IMR-90 (cell line): ENCODE measurements around the gene KRT28. TPM values are rescaled to one million over a fixed set of nuclear protein-coding genes. Genes with fewer than 3 reads are reported as not detected.

Experiments used
- ATAC-seq: fragments of 200-7000 bp; cut with Tn5 transposase; 2 replicates; pipeline ENCODE4 v1.9.1; 2020; ENCODE audit warnings: low read depth, mild to moderate bottlenecking, moderate library complexity
- BruUV-seq: library from RNA; stranded (reverse); fragments of 400-500 nt; replicated peaks from 2 replicates; lab custom pipeline; 2021; lab: Mats Ljungman, UMichigan
- CTCF ChIA-PET: fragments of 300-600 bp; formaldehyde crosslinking; extraction: SDS; loops from one replicate; lab custom pipeline; 2021; ENCODE audit warnings: antibody characterized with exemption; lab: Yijun Ruan, JAX
- POLR2A ChIA-PET: fragments of 300-600 bp; sonication (Branson Sonifier 250); formaldehyde crosslinking; loops from one replicate; lab custom pipeline; 2022; ENCODE audit warnings: antibody characterized with exemption; ENCODE audit not compliant: unreplicated experiment; lab: Charles Lee
- DNase-seq: peaks from one replicate; pipeline ENCODE4 v3.0.0; 2013
- H2AFZ ChIP-seq: replicated peaks from 2 replicates; pipeline ENCODE3; 2013; ENCODE audit warnings: low read length, mild to moderate bottlenecking; ENCODE audit not compliant: poor library complexity
- H2AK5ac ChIP-seq: 2 replicates; pipeline ENCODE4 v1.6.1; 2013; ENCODE audit warnings: low read depth, low read length, inconsistent platforms
- H2AK9ac ChIP-seq: replicated peaks from 2 replicates; pipeline ENCODE3; 2013; ENCODE audit warnings: mild to moderate bottlenecking, low read depth, low read length, moderate library complexity; ENCODE audit not compliant: poor library complexity
- H2BK120ac ChIP-seq: 2 replicates; pipeline ENCODE4 v1.6.1; 2013; ENCODE audit warnings: low read depth, low read length, inconsistent platforms
- H2BK15ac ChIP-seq: 3 replicates; pipeline ENCODE4 v1.6.1; 2013; ENCODE audit warnings: low read depth, low read length, inconsistent platforms
- H2BK20ac ChIP-seq: 2 replicates; pipeline ENCODE4 v1.6.1; 2013; ENCODE audit warnings: low read depth, mild to moderate bottlenecking, inconsistent platforms, low read length, moderate library complexity
- H2BK5ac ChIP-seq: 2 replicates; pipeline ENCODE4 v1.6.1; 2013; ENCODE audit warnings: mild to moderate bottlenecking, low read depth, low read length, inconsistent platforms; ENCODE audit not compliant: poor library complexity, severe bottlenecking
- H3K14ac ChIP-seq: replicated peaks from 2 replicates; pipeline ENCODE4 v1.6.1; 2013; ENCODE audit warnings: low read depth, low read length, inconsistent platforms
- H3K18ac ChIP-seq: 2 replicates; pipeline ENCODE4 v1.6.1; 2013; ENCODE audit warnings: low read depth, low read length, control low read depth
- H3K23ac ChIP-seq: 2 replicates; pipeline ENCODE4 v1.6.1; 2013; ENCODE audit warnings: low read depth, low read length, inconsistent platforms
- H3K27ac ChIP-seq: 2 replicates; pipeline ENCODE4 v1.5.1; 2013; ENCODE audit warnings: mild to moderate bottlenecking, control low read depth, low read length; ENCODE audit not compliant: insufficient read depth
- H3K27me3 ChIP-seq: 2 replicates; pipeline ENCODE4 v1.6.1; 2013; ENCODE audit warnings: low read length; ENCODE audit not compliant: control insufficient read depth, insufficient read depth
- H3K36me3 ChIP-seq: 2 replicates; pipeline ENCODE4 v1.6.1; 2013; ENCODE audit warnings: low read length, mixed read lengths; ENCODE audit not compliant: control insufficient read depth, insufficient read depth
- H3K4ac ChIP-seq: 2 replicates; pipeline ENCODE4 v1.6.1; 2013; ENCODE audit warnings: low read depth, low read length, inconsistent platforms
- H3K4me1 ChIP-seq: 2 replicates; pipeline ENCODE4 v1.6.1; 2013; ENCODE audit warnings: low read length, mixed read lengths; ENCODE audit not compliant: control insufficient read depth, insufficient read depth
- H3K4me2 ChIP-seq: 2 replicates; pipeline ENCODE4 v1.6.1; 2013; ENCODE audit warnings: low read depth, mild to moderate bottlenecking, control low read depth, low read length, moderate library complexity
- H3K4me3 ChIP-seq: 2 replicates; pipeline ENCODE4 v1.5.1; 2013; ENCODE audit warnings: low read depth, mild to moderate bottlenecking, control low read depth, low read length, moderate library complexity; ENCODE audit not compliant: insufficient read depth
- H3K56ac ChIP-seq: 2 replicates; pipeline ENCODE4 v1.6.1; 2013; ENCODE audit warnings: low read length, inconsistent platforms; ENCODE audit not compliant: insufficient read depth; ENCODE audit errors: extremely low read depth
- H3K79me1 ChIP-seq, 2 experiments: 2 replicates each; pipeline ENCODE4 v1.6.1; 2013; ENCODE audit warnings: low read length in 2 of 2, inconsistent platforms in 1 of 2, low read depth in 1 of 2
- H3K9ac ChIP-seq: 2 replicates; pipeline ENCODE4 v1.6.1; 2013; ENCODE audit warnings: low read depth, low read length, control low read depth
- H3K9me1 ChIP-seq: 2 replicates; pipeline ENCODE4 v1.6.1; 2013; ENCODE audit warnings: low read length, inconsistent platforms; ENCODE audit not compliant: insufficient read depth
- H3K9me3 ChIP-seq: 2 replicates; pipeline ENCODE4 v1.6.1; 2013; ENCODE audit warnings: low read length; ENCODE audit not compliant: control insufficient read depth, insufficient read depth
- H4K20me1 ChIP-seq: 2 replicates; pipeline ENCODE4 v1.6.1; 2013; ENCODE audit warnings: low read length, inconsistent platforms; ENCODE audit not compliant: insufficient read depth
- H4K5ac ChIP-seq: 2 replicates; pipeline ENCODE4 v1.6.1; 2013; ENCODE audit warnings: mild to moderate bottlenecking, low read depth, low read length, control low read depth
- H4K8ac ChIP-seq, 2 experiments: 2 replicates each; pipeline ENCODE4 v1.6.1; 2013; ENCODE audit warnings: low read depth in 2 of 2, low read length in 2 of 2, control low read depth in 1 of 2, inconsistent platforms in 1 of 2
- H4K91ac ChIP-seq: 2 replicates; pipeline ENCODE4 v1.6.1; 2013; ENCODE audit warnings: low read depth, low read length, inconsistent platforms; ENCODE audit not compliant: insufficient read depth
- BHLHE40 ChIP-seq: fragments of 150-350 bp; IDR thresholded peaks from 2 replicates; pipeline ENCODE4 v1.6.1; 2016; ENCODE audit warnings: mild to moderate bottlenecking, low read depth, low read length
- CEBPB ChIP-seq: IDR thresholded peaks from 2 replicates; pipeline ENCODE4 v1.6.1; 2012; ENCODE audit warnings: low read depth, low read length, improper control_type of control experiment
- CHD1 ChIP-seq: IDR thresholded peaks from 2 replicates; pipeline ENCODE4 v1.6.1; 2012; ENCODE audit warnings: low read depth, low read length, improper control_type of control experiment
- CTCF ChIP-seq: conservative IDR thresholded peaks from 2 replicates; pipeline ENCODE4 v1.5.1; 2012; ENCODE audit warnings: mild to moderate bottlenecking, low read depth, low read length, improper control_type of control experiment
- MAFK ChIP-seq: IDR thresholded peaks from 2 replicates; pipeline ENCODE4 v1.6.1; 2012; ENCODE audit warnings: low read depth, low read length, improper control_type of control experiment
- MAZ ChIP-seq: IDR thresholded peaks from 2 replicates; pipeline ENCODE4 v1.6.1; 2012; ENCODE audit warnings: low read depth, mild to moderate bottlenecking, low read length, improper control_type of control experiment, moderate library complexity, borderline replicate concordance
- RAD21 ChIP-seq: IDR thresholded peaks from 2 replicates; pipeline ENCODE4 v1.6.1; 2012; ENCODE audit warnings: low read length, improper control_type of control experiment
- RCOR1 ChIP-seq: IDR thresholded peaks from 2 replicates; pipeline ENCODE4 v1.6.1; 2012; ENCODE audit warnings: mild to moderate bottlenecking, low read length, improper control_type of control experiment; ENCODE audit not compliant: insufficient replicate concordance
- RFX5 ChIP-seq: IDR thresholded peaks from 2 replicates; pipeline ENCODE4 v1.8.0; 2012; ENCODE audit warnings: low read depth, mild to moderate bottlenecking, low read length, moderate library complexity
- SMC3 ChIP-seq: fragments of 150-350 bp; IDR thresholded peaks from 2 replicates; pipeline ENCODE4 v1.6.1; 2016; ENCODE audit warnings: low read depth, mild to moderate bottlenecking, antibody characterized with exemption, low read length, moderate library complexity
- WGBS, 2 experiments: methylation state at CpG; one replicate each; pipeline versions ENCODE4 v1.1.5 to v1.1.7; 2013; ENCODE audit warnings: missing lambda C conversion rate in 2 of 2; ENCODE audit not compliant: insufficient read length in 1 of 2; ENCODE audit errors: extremely low coverage in 2 of 2; 5-methylcytosine and 5-hydroxymethylcytosine counted together
- dilution Hi-C: fragments of 300-500 bp; cut with HindIII; formaldehyde crosslinking; loops from one replicate; pipeline ENCODE4 v1.14.3; 2018; ENCODE audit warnings: low sequenced_read_pairs; ENCODE audit not compliant: unreplicated experiment
- in situ Hi-C: fragments of 300-500 bp; cut with MboI; formaldehyde crosslinking; loops from 3 replicates; pipeline ENCODE4 v1.14.3; 2019; ENCODE audit warnings: low sequenced_read_pairs, inconsistent platforms, mixed read lengths
- intact Hi-C: fragments of 100-400 bp; cut with micrococcal nuclease; formaldehyde crosslinking; loops from 2 replicates; pipeline ENCODE4 v1.10.0; 2022
- polyA plus RNA-seq, 3 experiments: library from polyadenylated mRNA; depleted of rRNA; stranded (reverse); fragments of >200 nt; gene quantifications; 2 replicates each; pipeline ENCODE4 v1.2.3, GENCODE V29; 2012; ENCODE audit warnings: low replicate concordance in 1 of 3
- total RNA-seq: library from RNA; depleted of rRNA; stranded (reverse); fragments of >200 nt; gene quantifications from 2 replicates; pipeline ENCODE4 v1.2.3, GENCODE V29; 2012

The KRT28 gene
- total and polyA plus RNA-seq, 2 of the 4 experiments (the other 2 are of a cell fraction), result not detected

- H2BK120ac ChIP-seq, result no peak overlapping the region
- H3K18ac ChIP-seq, result no peak overlapping the region
- H3K4me3 ChIP-seq, result no peak overlapping the region
- ChIA-PET POLR2A (no interaction called here), CTCF (interaction anchor here (0.6 to 1.2 kb wide), 4 partner anchors 8 to 859 kb away, joined by 3 to 4 read pairs (median 4); no protein-coding TSS in a partner anchor)
- no peak overlapping the region for H2AK5ac ChIP-seq
- no peak overlapping the region for H2BK20ac ChIP-seq
- H3K9me1 ChIP-seq, result no peaks in the 10 kb centered on the region
- peaks cover 11% of the 10 kb centered on the region for H3K27me3 ChIP-seq
- H3K36me3 ChIP-seq, result no peaks in the 10 kb centered on the region
- H2AFZ ChIP-seq, result no peak overlapping the region
- H2AK9ac ChIP-seq, result no peak overlapping the region
- no peak overlapping the region for H2BK15ac ChIP-seq
- no peak overlapping the region for H3K4me2 ChIP-seq
- no peak overlapping the region for H3K4ac ChIP-seq
- intact Hi-C loops, result no loop called here
- DNase-seq (no peak), ATAC-seq (no peak)
- H3K56ac ChIP-seq, result no peak overlapping the region
- H3K9ac ChIP-seq, result no peak overlapping the region
- no TSS peak for BruUV-seq
- no peaks in the 10 kb centered on the region for H3K79me1 ChIP-seq
- H3K14ac ChIP-seq, result no peak overlapping the region
- H4K91ac ChIP-seq, result no peak overlapping the region
- in situ Hi-C loops, result loop anchor here (10.0 kb wide), 2 partner anchors 99 to 749 kb away; no protein-coding TSS in a partner anchor
- no CpG with 5 or more reads among the region's 3 CpGs for WGBS, 2 experiments
- dilution Hi-C loops, result no loop called here
- no peak overlapping the region for H4K8ac ChIP-seq
- H4K20me1 ChIP-seq, result no peaks in the 10 kb centered on the region
- TF ChIP-seq MAFK (no peak), SMC3 (no peak), RCOR1 (no peak), CEBPB (no peak), RFX5 (no peak), CTCF (no peak), CHD1 (no peak), MAZ (no peak), BHLHE40 (no peak), RAD21 (no peak)
- no peak overlapping the region for H3K27ac ChIP-seq
- H2BK5ac ChIP-seq, result no peak overlapping the region
- no peaks in the 10 kb centered on the region for H3K9me3 ChIP-seq
- H3K23ac ChIP-seq, result no peak overlapping the region
- H3K4me1 ChIP-seq, result peaks cover 2% of the 10 kb centered on the region; the same call in 1 of the 2 replicates
- no peak overlapping the region for H4K5ac ChIP-seq
Measured at GRCh38 chr17:40806131-40806530, 6.4 kb upstream of the KRT28 start.
